SK-N-SH (cell line): ENCODE data around the gene TSHB.

ENCODE experiments used
- CTCF ChIP-seq: fragments of 200-600 bp; sonication (generic); IDR thresholded peaks from 2 replicates; pipeline ENCODE4 v1.6.1; 2017; ENCODE audit warnings: antibody characterized with exemption, mild to moderate bottlenecking, moderate library complexity
- ELF1 ChIP-seq: IDR thresholded peaks from 2 replicates; pipeline ENCODE4 v1.4.0; 2012
- FOSL2 ChIP-seq: IDR thresholded peaks from 2 replicates; pipeline ENCODE4 v1.4.0; 2012; ENCODE audit warnings: low read depth, mild to moderate bottlenecking, moderate library complexity, borderline replicate concordance
- GATA2 ChIP-seq: sonication (generic); formaldehyde crosslinking; IDR thresholded peaks from 2 replicates; pipeline ENCODE4 v1.5.0; 2020; ENCODE audit warnings: mild to moderate bottlenecking, missing genetic modification reagents
- REST ChIP-seq: IDR thresholded peaks from 2 replicates; pipeline ENCODE4 v1.6.1; 2012; ENCODE audit warnings: mild to moderate bottlenecking, low read depth, low read length, moderate library complexity
- RFX5 ChIP-seq: IDR thresholded peaks from 2 replicates; pipeline ENCODE4 v1.6.1; 2012; ENCODE audit warnings: mild to moderate bottlenecking, improper control_type of control experiment, low read length
- YY1 ChIP-seq: IDR thresholded peaks from 2 replicates; pipeline ENCODE4 v1.4.0; 2012; ENCODE audit warnings: low read depth, mild to moderate bottlenecking
- ZBTB33 ChIP-seq: IDR thresholded peaks from 2 replicates; pipeline ENCODE4 v1.4.0; 2012; ENCODE audit warnings: low read depth, borderline replicate concordance

- TF ChIP-seq ZBTB33 (no peak), FOSL2 (no peak), CTCF (no peak), RFX5 (no peak), REST (no peak), GATA2 (CRISPR knock-in tag) (no peak), ELF1 (no peak), YY1 (no peak)
Measured at GRCh38 chr1:115077286-115077983, 47.8 kb downstream of the TSHB start.
